PFSK-1 (cell line): ENCODE measurements around the gene UHRF1.

ENCODE experiments used
- FOXP2 ChIP-seq: optimal IDR thresholded peaks from 2 replicates; pipeline ENCODE3; 2011; ENCODE audit warnings: borderline replicate concordance, control low read depth, inconsistent platforms; ENCODE audit not compliant: insufficient read depth; ENCODE audit errors: extremely low read length, extremely low read depth
- POLR2AphosphoS5 ChIP-seq: IDR thresholded peaks from 2 replicates; pipeline ENCODE4 v1.6.1; 2012; ENCODE audit warnings: low read depth, mild to moderate bottlenecking, control low read depth, low read length, moderate library complexity
- TAF1 ChIP-seq: IDR thresholded peaks from 2 replicates; pipeline ENCODE4 v1.6.1; 2012; ENCODE audit warnings: low read length, control low read depth, borderline replicate concordance; ENCODE audit not compliant: insufficient read depth

GRCh38 chr19:4980838-4981680 is 71.8 kb downstream of the UHRF1 start:
- TF ChIP-seq TAF1 (no peak), POLR2AphosphoS5 (no peak), FOXP2 (no peak)
